ENCODE results near the gene ATP8A1.

ATP8A1 gene

GRCh38 chr4:42554072-42554471, 102.8 kb downstream of the ATP8A1 start:
- no peak for TF ChIP-seq CTCF (IDR thresholded peaks at IDR 0.05; ENCODE audit: extremely low read depth, missing control alignments)
- no peak for DNase-seq (ENCODE audit: low spot score)

GRCh38 chr4:42549896-42550295, 107.0 kb downstream of the ATP8A1 start:
- DNase-seq (ENCODE audit: low spot score), result no peak
- TF ChIP-seq CTCF (IDR thresholded peaks at IDR 0.05; ENCODE audit: extremely low read depth, missing control alignments), result no peak

GRCh38 chr4:42547805-42548204, 109.1 kb downstream of the ATP8A1 start:
- TF ChIP-seq CTCF (IDR thresholded peaks at IDR 0.05; ENCODE audit: extremely low read depth, missing control alignments), result no peak
- no peak for DNase-seq (ENCODE audit: low spot score)

- DNase-seq (ENCODE audit: low spot score), result no peak
- no peak for TF ChIP-seq CTCF (IDR thresholded peaks at IDR 0.05; ENCODE audit: extremely low read depth, missing control alignments)
These were observed 113.1 kb downstream of the ATP8A1 start for GRCh38 chr4:42543762-42544161.

- no peak for TF ChIP-seq CTCF (IDR thresholded peaks at IDR 0.05; ENCODE audit: extremely low read depth, missing control alignments)
- no peak for DNase-seq (ENCODE audit: low spot score)
These were observed 113.8 kb downstream of the ATP8A1 start for GRCh38 chr4:42543126-42543525.

- no peak for DNase-seq (ENCODE audit: low spot score)
- no peak for TF ChIP-seq CTCF (IDR thresholded peaks at IDR 0.05; ENCODE audit: extremely low read depth, missing control alignments)
These were observed 115.3 kb downstream of the ATP8A1 start for GRCh38 chr4:42541647-42542046.

GRCh38 chr4:42533042-42533441, 123.9 kb downstream of the ATP8A1 start:
- DNase-seq (ENCODE audit: low spot score), result no peak
- no peak for TF ChIP-seq CTCF (IDR thresholded peaks at IDR 0.05; ENCODE audit: extremely low read depth, missing control alignments)
